GM21786 (cell line): ENCODE results near the gene PARP16.

Experiments used
- ATAC-seq: cut with Tn5 transposase; IDR thresholded peaks from one replicate; pipeline ENCODE4 v1.9.1; 2021; ENCODE audit not compliant: unreplicated experiment

Gene PARP16

GRCh38 chr15:65208647-65209046 is 78.0 kb downstream of the PARP16 start:
- no peak for ATAC-seq
